GM19025 (cell line): Measurements from ENCODE around the gene ITPR1.

Source experiments
- ATAC-seq: cut with Tn5 transposase; IDR thresholded peaks from one replicate; pipeline ENCODE4 v1.9.1; 2021; ENCODE audit warnings: mild to moderate bottlenecking, low read depth, moderate library complexity; ENCODE audit not compliant: unreplicated experiment

ITPR1 gene

GRCh38 chr3:4859788-4860187 is 366.6 kb downstream of the ITPR1 start:
- no peak for ATAC-seq

GRCh38 chr3:4862973-4863372 is 369.8 kb downstream of the ITPR1 start:
- ATAC-seq, result no peak

GRCh38 chr3:4864503-4864902 is 371.4 kb downstream of the ITPR1 start:
- no peak for ATAC-seq

GRCh38 chr3:4865714-4866113 is 372.6 kb downstream of the ITPR1 start:
- no peak for ATAC-seq

- ATAC-seq, result no peak
Measured at GRCh38 chr3:4866866-4867265, 373.7 kb downstream of the ITPR1 start.

- ATAC-seq, result no peak
Measured at GRCh38 chr3:4877173-4877787, 384.1 kb downstream of the ITPR1 start.

GRCh38 chr3:4880850-4881249 is 387.7 kb downstream of the ITPR1 start:
- ATAC-seq, result no peak

- ATAC-seq, result no peak
Measured at GRCh38 chr3:4882548-4882947, 389.4 kb downstream of the ITPR1 start.

GRCh38 chr3:4883011-4883410 is 389.9 kb downstream of the ITPR1 start:
- ATAC-seq, result no peak

GRCh38 chr3:4884888-4885287 is 391.7 kb downstream of the ITPR1 start:
- ATAC-seq, result no peak

GRCh38 chr3:4885316-4885715 is 392.2 kb downstream of the ITPR1 start:
- ATAC-seq, result no peak

- no peak for ATAC-seq
Measured at GRCh38 chr3:4886448-4886847, 393.3 kb downstream of the ITPR1 start.

GRCh38 chr3:4887177-4887576 is 394.0 kb downstream of the ITPR1 start:
- ATAC-seq, result no peak

GRCh38 chr3:4888913-4889846 is 396.0 kb downstream of the ITPR1 start:
- ATAC-seq, result peak; percentile 92

- ATAC-seq, result no peak
Measured at GRCh38 chr3:4889896-4890295, 396.7 kb downstream of the ITPR1 start.

- ATAC-seq, result no peak
Measured at GRCh38 chr3:4894891-4895530, 401.9 kb downstream of the ITPR1 start.

GRCh38 chr3:4895838-4896237 is 402.7 kb downstream of the ITPR1 start:
- no peak for ATAC-seq
